Tibial nerve (tissue), 3 donors: ENCODE data around the gene PVR.

Source experiments
- POLR2A ChIP-seq, 2 donors: fragments of 450-650 bp; IDR thresholded peaks; one replicate each; pipeline ENCODE4 v1.6.1; 2017; ENCODE audit warnings: antibody characterized with exemption in 2 of 2, mild to moderate bottlenecking in 2 of 2, moderate library complexity in 2 of 2
- TF ChIP-seq, protein P1 (sequence below), 5 experiments: fragments of 200-600 bp in 3 of 5; fragments of 450-650 bp in 2 of 5; sonication (generic) in 3 of 5; IDR thresholded peaks; one replicate each; pipeline ENCODE4 v1.5.1; 2016 to 2019; ENCODE audit warnings: antibody characterized with exemption in 5 of 5, mild to moderate bottlenecking in 3 of 5, moderate library complexity in 2 of 5

- no peak for TF ChIP-seq POLR2A (IDR thresholded peaks at IDR 0.05)
- TF ChIP-seq, protein P1, sequence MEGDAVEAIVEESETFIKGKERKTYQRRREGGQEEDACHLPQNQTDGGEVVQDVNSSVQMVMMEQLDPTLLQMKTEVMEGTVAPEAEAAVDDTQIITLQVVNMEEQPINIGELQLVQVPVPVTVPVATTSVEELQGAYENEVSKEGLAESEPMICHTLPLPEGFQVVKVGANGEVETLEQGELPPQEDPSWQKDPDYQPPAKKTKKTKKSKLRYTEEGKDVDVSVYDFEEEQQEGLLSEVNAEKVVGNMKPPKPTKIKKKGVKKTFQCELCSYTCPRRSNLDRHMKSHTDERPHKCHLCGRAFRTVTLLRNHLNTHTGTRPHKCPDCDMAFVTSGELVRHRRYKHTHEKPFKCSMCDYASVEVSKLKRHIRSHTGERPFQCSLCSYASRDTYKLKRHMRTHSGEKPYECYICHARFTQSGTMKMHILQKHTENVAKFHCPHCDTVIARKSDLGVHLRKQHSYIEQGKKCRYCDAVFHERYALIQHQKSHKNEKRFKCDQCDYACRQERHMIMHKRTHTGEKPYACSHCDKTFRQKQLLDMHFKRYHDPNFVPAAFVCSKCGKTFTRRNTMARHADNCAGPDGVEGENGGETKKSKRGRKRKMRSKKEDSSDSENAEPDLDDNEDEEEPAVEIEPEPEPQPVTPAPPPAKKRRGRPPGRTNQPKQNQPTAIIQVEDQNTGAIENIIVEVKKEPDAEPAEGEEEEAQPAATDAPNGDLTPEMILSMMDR (IDR thresholded peaks at IDR 0.05), result no peak
These were observed 20.1 kb upstream of the PVR start for GRCh38 chr19:44623626-44624025.
